Measurements from ENCODE around the gene AKAP13. TPM values are rescaled to one million over a fixed set of nuclear protein-coding genes. Genes with fewer than 3 reads are reported as not detected.

Gene AKAP13
- total RNA-seq, 1 experiment from 2014 or later: 47.3 TPM

DNA sequence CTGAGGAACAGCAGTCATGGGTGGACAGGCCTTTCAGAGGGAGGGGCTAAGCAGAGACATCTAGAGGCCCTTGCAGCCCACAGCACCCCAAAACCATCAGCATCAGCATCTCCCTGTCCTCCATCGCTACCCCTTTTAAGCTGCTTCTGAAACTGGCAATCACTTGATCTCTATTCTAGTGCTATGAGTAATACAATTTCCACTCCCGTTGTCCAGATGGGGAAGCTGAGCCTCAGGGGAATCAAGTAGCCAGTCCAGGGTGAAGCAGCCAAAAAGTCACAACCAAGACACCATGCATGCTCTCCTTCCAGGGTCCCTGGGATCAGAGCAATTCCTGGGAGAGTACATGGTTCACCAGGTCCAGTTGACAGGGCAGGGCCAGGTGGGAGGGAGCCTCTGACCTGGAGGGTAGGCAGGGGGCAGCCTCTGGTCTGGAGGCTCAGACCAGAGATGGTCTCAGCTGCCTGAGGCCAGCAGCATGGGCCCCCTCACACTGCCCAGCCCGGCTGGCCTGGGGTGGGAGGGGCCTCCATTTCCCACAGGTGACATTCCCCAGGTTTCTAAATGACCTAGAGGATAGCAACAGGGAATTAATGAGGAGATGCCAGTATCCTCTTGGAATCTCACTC, 384.4 kb downstream of the AKAP13 start:
- WGBS (ENCODE audit: extremely low coverage, insufficient read length, low lambda C conversion rate): no CpG with 5 or more reads among the region's 3 CpGs
- H3K56ac ChIP-seq (ENCODE audit: insufficient read length, low read depth, low read length): no peak overlapping the region
- no peak overlapping the region for H3K23ac ChIP-seq (ENCODE audit: insufficient read length, low read depth, low read length)
- H4K20me1 ChIP-seq (ENCODE audit: control insufficient read depth, insufficient read depth, insufficient read length): no peaks in the 10 kb centered on the region
- Mint-ChIP-seq H3K36me3 (ENCODE audit: insufficient read depth in 1 of 3, low read depth in 3 of 3) (peaks cover 21 to 31% (median 24%) of the 10 kb centered on the region in 3 experiments; a peak in 6 of 7 replicates), H3K27ac (peak overlapping the region in 2 of 3 experiments; percentile 82 to 92; a peak in 3 of 7 replicates), H3K27me3 (ENCODE audit: low read depth) (no peaks in the 10 kb centered on the region), H3K4me3 (no peak overlapping the region), H3K4me1 (peaks cover 15 to 29% of the 10 kb centered on the region in 2 experiments), H3K9me3 (no peaks in the 10 kb centered on the region; a peak in 1 of 5 replicates)
- peaks cover 3% of the 10 kb centered on the region; the same call in 1 of the 2 replicates for H3K79me2 ChIP-seq (ENCODE audit: insufficient read depth, low read length)
- H3K18ac ChIP-seq (ENCODE audit: insufficient read length, low read depth, low read length): no peak overlapping the region
- H2BK20ac ChIP-seq (ENCODE audit: low read depth, low read length, poor library complexity, severe bottlenecking): no peak overlapping the region
- no peak overlapping the region for H2AFZ ChIP-seq (ENCODE audit: low read length)
- peaks cover 2% of the 10 kb centered on the region for H3K79me1 ChIP-seq (ENCODE audit: insufficient read depth, low read depth, low read length, poor library complexity, severe bottlenecking)
- H3K14ac ChIP-seq (ENCODE audit: insufficient read depth, low read length): 0 out of 2 replicates have a peak overlapping the region, but pooled peaks have one; percentile 8
- no peak overlapping the region for H3K4me2 ChIP-seq (ENCODE audit: insufficient read depth, insufficient read length, low read length)
- H2BK120ac ChIP-seq (ENCODE audit: low read depth, low read length, poor library complexity, severe bottlenecking): no peak overlapping the region
- H4K91ac ChIP-seq (ENCODE audit: insufficient read length, low read depth, low read length): no peak overlapping the region
- no peak overlapping the region for H2BK12ac ChIP-seq (ENCODE audit: insufficient read length, low read depth, low read length)
- no peak overlapping the region for H3K27ac ChIP-seq (ENCODE audit: insufficient read length, low read depth, low read length)
- H2AK5ac ChIP-seq (ENCODE audit: insufficient read length, low read length): no peak overlapping the region
- H4K5ac ChIP-seq (ENCODE audit: insufficient read length, low read depth, low read length): no peak overlapping the region
- no peak overlapping the region for H4K8ac ChIP-seq (replicated peaks; ENCODE audit: insufficient read length, low read depth, low read length)
- H2BK5ac ChIP-seq (ENCODE audit: insufficient read length, low read length): no peak overlapping the region
- no peaks in the 10 kb centered on the region for H3K9me3 ChIP-seq (ENCODE audit: control insufficient read depth, low read depth, low read length)
- H2BK15ac ChIP-seq (ENCODE audit: low read depth, low read length): no peak overlapping the region
- TF ChIP-seq, protein P1, sequence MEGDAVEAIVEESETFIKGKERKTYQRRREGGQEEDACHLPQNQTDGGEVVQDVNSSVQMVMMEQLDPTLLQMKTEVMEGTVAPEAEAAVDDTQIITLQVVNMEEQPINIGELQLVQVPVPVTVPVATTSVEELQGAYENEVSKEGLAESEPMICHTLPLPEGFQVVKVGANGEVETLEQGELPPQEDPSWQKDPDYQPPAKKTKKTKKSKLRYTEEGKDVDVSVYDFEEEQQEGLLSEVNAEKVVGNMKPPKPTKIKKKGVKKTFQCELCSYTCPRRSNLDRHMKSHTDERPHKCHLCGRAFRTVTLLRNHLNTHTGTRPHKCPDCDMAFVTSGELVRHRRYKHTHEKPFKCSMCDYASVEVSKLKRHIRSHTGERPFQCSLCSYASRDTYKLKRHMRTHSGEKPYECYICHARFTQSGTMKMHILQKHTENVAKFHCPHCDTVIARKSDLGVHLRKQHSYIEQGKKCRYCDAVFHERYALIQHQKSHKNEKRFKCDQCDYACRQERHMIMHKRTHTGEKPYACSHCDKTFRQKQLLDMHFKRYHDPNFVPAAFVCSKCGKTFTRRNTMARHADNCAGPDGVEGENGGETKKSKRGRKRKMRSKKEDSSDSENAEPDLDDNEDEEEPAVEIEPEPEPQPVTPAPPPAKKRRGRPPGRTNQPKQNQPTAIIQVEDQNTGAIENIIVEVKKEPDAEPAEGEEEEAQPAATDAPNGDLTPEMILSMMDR (conservative IDR thresholded peaks at IDR 0.05): no peak
- no peaks in the 10 kb centered on the region for H3K4me1 ChIP-seq (ENCODE audit: insufficient read depth, low read length)
- H3K4ac ChIP-seq (ENCODE audit: low read depth, low read length): no peak overlapping the region
- H3T11ph ChIP-seq (ENCODE audit: low read length): no peak overlapping the region
- H3K9ac ChIP-seq (ENCODE audit: extremely low read depth, insufficient read length, low read length): no peak overlapping the region
- no peaks in the 10 kb centered on the region for H3K27me3 ChIP-seq (ENCODE audit: insufficient read depth, low read length)
- no peaks in the 10 kb centered on the region for H3K23me2 ChIP-seq (ENCODE audit: insufficient read length, low read depth, low read length, poor library complexity, severe bottlenecking)
- DNase-seq: no peak
